ENCODE data around the gene USP17L18. TPM values are rescaled to one million over a fixed set of nuclear protein-coding genes. Genes with fewer than 3 reads are reported as not detected.
"Not testable (repeated sequence)": the region's sequence is repeated elsewhere in the genome, so short reads cannot be mapped to it uniquely, and the experiment has no call there.

The USP17L18 gene
- not detected for total RNA-seq
- long read RNA-seq, result 0 reads

DNA sequence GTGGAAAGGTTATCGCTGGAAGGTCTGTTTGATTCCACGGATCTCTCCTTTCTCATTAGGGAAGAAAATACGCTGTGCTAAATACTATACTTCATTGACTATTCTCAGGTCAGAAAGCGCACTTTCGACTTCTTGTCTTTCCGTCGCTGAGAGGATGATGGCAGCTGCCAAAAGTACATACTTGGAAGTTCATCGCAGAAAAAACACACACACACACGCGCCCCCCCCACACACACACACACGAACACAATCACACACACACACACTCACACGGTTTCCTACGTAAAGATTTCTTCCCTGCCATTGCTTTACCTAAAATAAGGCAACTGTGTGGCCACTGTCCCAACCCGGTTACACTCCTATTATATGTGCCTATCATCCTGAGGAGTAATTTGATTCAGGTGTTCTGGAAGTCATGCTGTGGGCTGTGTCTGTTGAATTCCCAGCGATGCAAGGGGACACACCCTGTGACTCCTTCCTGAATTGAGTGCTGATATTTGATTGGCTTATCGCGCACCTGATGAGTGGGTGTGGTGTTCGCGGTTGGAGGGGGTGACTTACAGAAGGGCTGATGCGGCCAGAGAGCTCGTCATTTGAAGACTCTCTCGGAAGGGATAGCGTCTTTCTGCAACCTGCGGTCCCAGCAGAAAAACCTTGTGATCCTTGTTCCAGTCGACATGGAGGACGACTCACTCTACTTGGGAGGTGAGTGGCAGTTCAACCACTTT, at the start of gene USP17L18:
Gene USP17L18, plus strand, starts transcription at position 678 of the 728 bp plus-strand sequence. Its CDS starts 0 bp downstream, at position 678.
- intact Hi-C loops (cut with DNase I); ATAC-seq: not testable (repeated sequence)
- peak; percentile 1 for DNase-seq (ENCODE audit: missing footprints)

DNA sequence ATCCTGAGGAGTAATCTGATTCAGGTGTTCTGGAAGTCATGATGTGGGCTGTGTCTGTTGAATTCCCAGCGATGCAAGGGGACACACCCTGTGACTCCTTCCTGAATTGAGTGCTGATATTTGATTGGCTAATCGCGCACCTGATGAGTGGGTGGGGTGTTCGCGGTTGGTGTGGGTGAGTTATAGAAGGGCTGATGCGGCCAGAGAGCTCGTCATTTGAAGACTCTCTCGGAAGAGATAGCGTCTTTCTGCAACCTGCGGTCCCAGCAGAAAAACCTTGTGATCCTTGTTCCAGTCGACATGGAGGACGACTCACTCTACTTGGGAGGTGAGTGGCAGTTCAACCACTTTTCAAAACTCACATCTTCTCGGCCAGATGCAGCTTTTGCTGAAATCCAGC, 38.1 kb upstream of the USP17L18 start, which contains the start of gene USP17L10:
Gene USP17L10, plus strand, starts transcription at position 301 of the 400 bp plus-strand sequence. Its CDS starts 0 bp downstream, at position 301.
- intact Hi-C loops (cut with DNase I); ATAC-seq; DNase-seq (ENCODE audit: missing footprints): not testable (repeated sequence)

- peak; percentile 61 for DNase-seq (ENCODE audit: missing footprints)
- intact Hi-C loops (cut with DNase I); ATAC-seq: not testable (repeated sequence)
Observed at GRCh38 chr4:9214701-9215100, 33.7 kb upstream of the USP17L18 start.

GRCh38 chr4:9215105-9215504, 33.3 kb upstream of the USP17L18 start, which contains the start of gene USP17L11:
Gene USP17L11, plus strand, starts transcription at chr4:9215405. Its CDS starts 0 bp downstream, at chr4:9215405.
- intact Hi-C loops (cut with DNase I); ATAC-seq: not testable (repeated sequence)

GRCh38 chr4:9219852-9220251, 28.6 kb upstream of the USP17L18 start, which contains the start of gene USP17L12:
Gene USP17L12, plus strand, starts transcription at chr4:9220152. Its CDS starts 0 bp downstream, at chr4:9220152.
- ATAC-seq; intact Hi-C loops (cut with DNase I); DNase-seq (ENCODE audit: missing footprints): not testable (repeated sequence)

More at GRCh38 chr4:9215105-9215504, 33.3 kb upstream of the USP17L18 start, which contains the start of gene USP17L11:
- not testable (repeated sequence) for DNase-seq (ENCODE audit: missing footprints)

DNA sequence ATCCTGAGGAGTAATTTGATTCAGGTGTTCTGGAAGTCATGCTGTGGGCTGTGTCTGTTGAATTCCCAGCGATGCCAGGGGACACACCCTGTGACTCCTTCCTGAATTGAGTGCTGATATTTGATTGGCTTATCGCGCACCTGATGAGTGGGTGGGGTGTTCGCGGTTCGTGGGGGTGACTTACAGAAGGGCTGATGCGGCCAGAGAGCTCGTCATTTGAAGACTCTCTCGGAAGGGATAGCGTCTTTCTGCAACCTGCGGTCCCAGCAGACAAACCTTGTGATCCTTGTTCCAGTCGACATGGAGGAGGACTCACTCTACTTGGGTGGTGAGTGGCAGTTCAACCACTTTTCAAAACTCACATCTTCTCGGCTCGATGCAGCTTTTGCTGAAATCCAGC, 23.8 kb upstream of the USP17L18 start, which contains the start of gene USP17L13:
Gene USP17L13, plus strand, starts transcription at position 301 of the 400 bp plus-strand sequence. Its CDS starts 0 bp downstream, at position 301.
- intact Hi-C loops (cut with DNase I); ATAC-seq; DNase-seq (ENCODE audit: missing footprints): not testable (repeated sequence)

DNA sequence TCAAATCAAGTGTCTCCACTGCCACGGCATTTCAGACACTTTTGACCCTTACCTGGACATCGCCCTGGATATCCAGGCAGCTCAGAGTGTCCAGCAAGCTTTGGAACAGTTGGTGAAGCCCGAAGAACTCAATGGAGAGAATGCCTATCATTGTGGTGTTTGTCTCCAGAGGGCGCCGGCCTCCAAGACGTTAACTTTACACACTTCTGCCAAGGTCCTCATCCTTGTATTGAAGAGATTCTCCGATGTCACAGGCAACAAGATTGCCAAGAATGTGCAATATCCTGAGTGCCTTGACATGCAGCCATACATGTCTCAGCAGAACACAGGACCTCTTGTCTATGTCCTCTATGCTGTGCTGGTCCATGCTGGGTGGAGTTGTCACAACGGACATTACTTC, 18.2 kb upstream of the USP17L18 start:
- DNase-seq (ENCODE audit: missing footprints); intact Hi-C loops (cut with DNase I); ATAC-seq: not testable (repeated sequence)

DNA sequence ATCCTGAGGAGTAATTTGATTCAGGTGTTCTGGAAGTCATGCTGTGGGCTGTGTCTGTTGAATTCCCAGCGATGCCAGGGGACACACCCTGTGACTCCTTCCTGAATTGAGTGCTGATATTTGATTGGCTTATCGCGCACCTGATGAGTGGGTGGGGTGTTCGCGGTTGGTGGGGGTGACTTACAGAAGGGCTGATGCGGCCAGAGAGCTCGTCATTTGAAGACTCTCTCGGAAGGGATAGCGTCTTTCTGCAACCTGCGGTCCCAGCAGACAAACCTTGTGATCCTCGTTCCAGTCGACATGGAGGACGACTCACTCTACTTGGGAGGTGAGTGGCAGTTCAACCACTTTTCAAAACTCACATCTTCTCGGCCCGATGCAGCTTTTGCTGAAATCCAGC, 14.3 kb upstream of the USP17L18 start, which contains the start of gene USP17L15:
Gene USP17L15, plus strand, starts transcription at position 301 of the 400 bp plus-strand sequence. Its CDS starts 0 bp downstream, at position 301.
- DNase-seq (ENCODE audit: missing footprints); intact Hi-C loops (cut with DNase I); ATAC-seq: not testable (repeated sequence)

DNA sequence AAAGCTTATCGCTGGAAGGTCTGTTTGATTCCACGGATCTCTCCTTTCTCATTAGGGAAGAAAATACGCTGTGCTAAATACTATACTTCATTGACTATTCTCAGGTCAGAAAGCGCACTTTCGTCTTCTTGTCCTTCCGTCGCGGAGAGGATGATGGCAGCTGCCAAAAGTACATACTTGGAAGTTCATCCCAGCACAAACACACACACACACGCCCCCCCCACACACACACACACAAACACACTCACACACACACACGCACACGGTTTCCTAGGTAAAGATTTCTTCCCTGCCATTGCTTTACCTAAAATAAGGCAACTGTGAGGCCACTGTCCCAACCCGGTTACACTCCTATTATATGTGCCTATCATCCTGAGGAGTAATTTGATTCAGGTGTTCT, 10.0 kb upstream of the USP17L18 start:
- ATAC-seq; intact Hi-C loops (cut with DNase I): not testable (repeated sequence)
- DNase-seq (ENCODE audit: missing footprints), result peak; percentile 35

- DNase-seq (ENCODE audit: missing footprints); intact Hi-C loops (cut with DNase I); ATAC-seq: not testable (repeated sequence)
Observed at GRCh38 chr4:9243579-9243978, 4.9 kb upstream of the USP17L18 start, which contains the start of gene USP17L17. Gene USP17L17, plus strand, starts transcription at chr4:9243879. Its CDS starts 0 bp downstream, at chr4:9243879.

GRCh38 chr4:9253078-9253477, 4.6 kb downstream of the USP17L18 start, which contains the start of gene USP17L19:
Gene USP17L19, plus strand, starts transcription at chr4:9253378. Its CDS starts 0 bp downstream, at chr4:9253378.
- intact Hi-C loops (cut with DNase I); DNase-seq (ENCODE audit: missing footprints); ATAC-seq: not testable (repeated sequence)

DNA sequence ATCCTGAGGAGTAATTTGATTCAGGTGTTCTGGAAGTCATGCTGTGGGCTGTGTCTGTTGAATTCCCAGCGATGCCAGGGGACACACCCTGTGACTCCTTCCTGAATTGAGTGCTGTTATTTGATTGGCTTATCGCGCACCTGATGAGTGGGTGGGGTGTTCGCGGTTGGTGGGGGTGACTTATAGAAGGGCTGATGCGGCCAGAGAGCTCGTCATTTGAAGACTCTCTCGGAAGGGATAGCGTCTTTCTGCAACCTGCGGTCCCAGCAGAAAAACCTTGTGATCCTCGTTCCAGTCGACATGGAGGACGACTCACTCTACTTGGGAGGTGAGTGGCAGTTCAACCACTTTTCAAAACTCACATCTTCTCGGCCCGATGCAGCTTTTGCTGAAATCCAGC, 9.4 kb downstream of the USP17L18 start, which contains the start of gene USP17L20:
Gene USP17L20, plus strand, starts transcription at position 301 of the 400 bp plus-strand sequence. Its CDS starts 0 bp downstream, at position 301.
- DNase-seq (ENCODE audit: missing footprints); ATAC-seq; intact Hi-C loops (cut with DNase I): not testable (repeated sequence)

DNA sequence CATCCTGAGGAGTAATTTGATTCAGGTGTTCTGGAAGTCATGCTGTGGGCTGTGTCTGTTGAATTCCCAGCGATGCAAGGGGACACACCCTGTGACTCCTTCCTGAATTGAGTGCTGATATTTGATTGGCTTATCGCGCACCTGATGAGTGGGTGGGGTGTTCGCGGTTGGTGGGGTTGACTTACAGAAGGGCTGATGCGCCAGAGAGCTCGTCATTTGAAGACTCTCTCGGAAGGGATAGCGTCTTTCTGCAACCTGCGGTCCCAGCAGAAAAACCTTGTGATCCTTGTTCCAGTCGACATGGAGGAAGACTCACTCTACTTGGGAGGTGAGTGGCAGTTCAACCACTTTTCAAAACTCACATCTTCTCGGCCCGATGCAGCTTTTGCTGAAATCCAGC, 14.1 kb downstream of the USP17L18 start, which contains the start of gene USP17L21:
Gene USP17L21, plus strand, starts transcription at position 301 of the 400 bp plus-strand sequence. Its CDS starts 0 bp downstream, at position 301.
- ATAC-seq; intact Hi-C loops (cut with DNase I): not testable (repeated sequence)

GRCh38 chr4:9267319-9267718, 18.9 kb downstream of the USP17L18 start, which contains the start of gene USP17L22:
Gene USP17L22, plus strand, starts transcription at chr4:9267619. Its CDS starts 0 bp downstream, at chr4:9267619.
- ATAC-seq; DNase-seq (ENCODE audit: missing footprints); intact Hi-C loops (cut with DNase I): not testable (repeated sequence)

More for the DNA sequence above, 14.1 kb downstream of the USP17L18 start, which contains the start of gene USP17L21:
- not testable (repeated sequence) for DNase-seq (ENCODE audit: missing footprints)

GRCh38 chr4:9271719-9272118, 23.3 kb downstream of the USP17L18 start:
- ATAC-seq; intact Hi-C loops (cut with DNase I): not testable (repeated sequence)
- peak; percentile 82 for DNase-seq (ENCODE audit: missing footprints)

Measured in Right ventricle myocardium inferior (tissue), 1 donor.